Activated CD8-positive, alpha-beta T cell treated with anti-CD3 and anti-CD28 coated beads for 36 hours (primary cell): ENCODE data around the gene PROX2. TPM values are rescaled to one million over a fixed set of nuclear protein-coding genes. Genes with fewer than 3 reads are reported as not detected.

ENCODE experiments used
- ATAC-seq: fragments of 200-7000 bp; cut with Tn5 transposase; one replicate; pipeline ENCODE4 v1.10.0; 2021; ENCODE audit warnings: mild to moderate bottlenecking, moderate library complexity
- CTCF ChIA-PET: fragments of 350-600 bp; sonication (Branson Sonifier 250); formaldehyde crosslinking; loops from one replicate; lab custom pipeline; 2021; ENCODE audit warnings: antibody characterized with exemption; lab: Charles Lee
- POLR2A ChIA-PET: fragments of 350-600 bp; sonication (Branson Sonifier 250); formaldehyde crosslinking; loops from one replicate; lab custom pipeline; 2021; ENCODE audit warnings: antibody characterized with exemption; lab: Charles Lee
- DNase-seq: peaks from one replicate; pipeline ENCODE4 v3.0.0-alpha.2; 2020
- H3K27ac Mint-ChIP-seq: one replicate; pipeline ENCODE4 v1.8.0; 2021; ENCODE audit warnings: mild to moderate bottlenecking, mixed read lengths
- H3K27me3 Mint-ChIP-seq: one replicate; pipeline ENCODE4 v1.8.0; 2021; ENCODE audit warnings: mixed read lengths
- H3K36me3 Mint-ChIP-seq: one replicate; pipeline ENCODE4 v1.8.0; 2021; ENCODE audit warnings: low read depth, mixed read lengths
- H3K4me1 Mint-ChIP-seq: one replicate; pipeline ENCODE4 v1.8.0; 2021; ENCODE audit warnings: low read depth, mixed read lengths
- H3K4me3 Mint-ChIP-seq: one replicate; pipeline ENCODE4 v1.8.0; 2021; ENCODE audit warnings: mild to moderate bottlenecking, moderate library complexity, mixed read lengths
- H3K9me3 Mint-ChIP-seq: one replicate; pipeline ENCODE4 v1.8.0; 2021; ENCODE audit warnings: mixed read lengths
- intact Hi-C: fragments of 100-400 bp; cut with micrococcal nuclease; formaldehyde crosslinking; loops from one replicate; pipeline ENCODE4 v1.10.0; 2022
- total RNA-seq, 2 experiments: library from RNA; stranded (reverse); gene quantifications; one replicate each; pipeline ENCODE4 v1.2.3, GENCODE V29; 2021
- TF ChIP-seq, protein P1 (sequence below): fragments of 200-600 bp; IDR thresholded peaks from one replicate; pipeline ENCODE4 v1.8.0; 2022; ENCODE audit warnings: antibody characterized with exemption, mild to moderate bottlenecking

PROX2 gene
- total RNA-seq, 2 experiments from 2014 or later, result 0.38 to 0.65 TPM

DNA sequence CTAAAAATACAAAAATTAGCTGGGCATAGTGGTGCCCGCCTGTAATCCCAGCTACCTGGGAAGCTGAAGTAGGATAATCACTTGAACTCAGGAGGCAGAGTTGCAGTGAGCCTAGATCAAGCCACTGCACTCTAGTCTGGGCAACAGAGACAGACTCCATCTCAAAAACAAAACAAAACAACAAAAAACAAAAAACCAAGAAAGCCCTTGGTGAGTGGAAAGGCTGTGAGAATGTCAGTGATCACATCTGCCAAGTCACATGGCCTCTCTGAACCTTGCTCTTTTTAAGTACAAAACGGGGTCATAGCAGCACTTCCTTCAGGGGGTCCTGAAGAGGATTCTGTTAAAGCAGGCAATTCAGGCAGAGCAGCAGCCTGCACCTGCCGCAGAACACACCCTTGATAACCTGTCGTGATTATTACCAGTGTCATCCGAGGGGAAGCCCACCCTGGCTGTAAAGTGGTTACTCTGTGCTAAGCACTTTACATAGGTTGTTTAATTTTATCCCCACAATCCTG lies 37.5 kb upstream of the PROX2 start:
- TF ChIP-seq, protein P1, sequence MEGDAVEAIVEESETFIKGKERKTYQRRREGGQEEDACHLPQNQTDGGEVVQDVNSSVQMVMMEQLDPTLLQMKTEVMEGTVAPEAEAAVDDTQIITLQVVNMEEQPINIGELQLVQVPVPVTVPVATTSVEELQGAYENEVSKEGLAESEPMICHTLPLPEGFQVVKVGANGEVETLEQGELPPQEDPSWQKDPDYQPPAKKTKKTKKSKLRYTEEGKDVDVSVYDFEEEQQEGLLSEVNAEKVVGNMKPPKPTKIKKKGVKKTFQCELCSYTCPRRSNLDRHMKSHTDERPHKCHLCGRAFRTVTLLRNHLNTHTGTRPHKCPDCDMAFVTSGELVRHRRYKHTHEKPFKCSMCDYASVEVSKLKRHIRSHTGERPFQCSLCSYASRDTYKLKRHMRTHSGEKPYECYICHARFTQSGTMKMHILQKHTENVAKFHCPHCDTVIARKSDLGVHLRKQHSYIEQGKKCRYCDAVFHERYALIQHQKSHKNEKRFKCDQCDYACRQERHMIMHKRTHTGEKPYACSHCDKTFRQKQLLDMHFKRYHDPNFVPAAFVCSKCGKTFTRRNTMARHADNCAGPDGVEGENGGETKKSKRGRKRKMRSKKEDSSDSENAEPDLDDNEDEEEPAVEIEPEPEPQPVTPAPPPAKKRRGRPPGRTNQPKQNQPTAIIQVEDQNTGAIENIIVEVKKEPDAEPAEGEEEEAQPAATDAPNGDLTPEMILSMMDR, result no peak
- Mint-ChIP-seq H3K27me3 (no peaks in the 10 kb centered on the region), H3K4me1 (no peaks in the 10 kb centered on the region), H3K9me3 (no peaks in the 10 kb centered on the region), H3K4me3 (no peak overlapping the region), H3K36me3 (no peaks in the 10 kb centered on the region), H3K27ac (no peak overlapping the region)
- ATAC-seq, result no peak
- DNase-seq, result no peak
- intact Hi-C loops, result no loop called here
- CTCF ChIA-PET, result interaction anchor here (1.3 to 14.6 kb wide), 2 partner anchors 32 to 53 kb away, joined by 3 to 528 read pairs; no protein-coding TSS in a partner anchor
- POLR2A ChIA-PET, result interaction anchor here (0.9 kb wide), 1 partner anchor 19 kb away, joined by 3 read pairs; no protein-coding TSS in a partner anchor

DNA sequence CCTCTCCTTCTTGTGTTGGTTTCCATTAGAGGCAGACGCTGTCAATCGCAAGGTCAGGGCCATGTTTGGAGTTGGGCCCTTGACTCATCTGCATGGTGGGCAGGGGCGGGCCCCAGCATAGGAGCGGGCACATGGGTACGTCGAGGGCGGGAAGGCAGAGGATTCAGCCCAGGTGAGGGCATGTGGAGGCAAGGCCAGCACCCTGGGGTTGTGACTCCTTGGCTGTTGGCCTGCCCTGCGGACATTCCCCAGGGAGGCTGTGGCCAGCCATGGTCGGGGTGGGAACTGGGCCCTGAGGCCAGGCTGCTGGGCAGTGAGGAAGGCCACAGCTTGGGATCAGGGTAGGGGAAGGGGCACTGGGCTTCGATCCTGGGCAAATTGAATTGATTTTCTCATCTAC lies 36.9 kb upstream of the PROX2 start:
- H3K36me3 Mint-ChIP-seq, result no peaks in the 10 kb centered on the region
- DNase-seq (no peak), ATAC-seq (no peak)
- intact Hi-C loops, result no loop called here
- no peaks in the 10 kb centered on the region for H3K27me3 Mint-ChIP-seq
- H3K4me3 Mint-ChIP-seq, result no peak overlapping the region
- ChIA-PET CTCF (interaction anchor here (1.3 to 14.6 kb wide), 3 partner anchors 11 to 53 kb away, joined by 3 to 528 read pairs (median 3); partner anchors contain the start of gene RPS6KL1), POLR2A (interaction anchor here (0.6 to 0.9 kb wide), 2 partner anchors 18 to 58 kb away, joined by 3 read pairs; no protein-coding TSS in a partner anchor)
- H3K4me1 Mint-ChIP-seq, result no peaks in the 10 kb centered on the region
- no peak overlapping the region for H3K27ac Mint-ChIP-seq
- no peaks in the 10 kb centered on the region for H3K9me3 Mint-ChIP-seq
- TF ChIP-seq, protein P1, result no peak

DNA sequence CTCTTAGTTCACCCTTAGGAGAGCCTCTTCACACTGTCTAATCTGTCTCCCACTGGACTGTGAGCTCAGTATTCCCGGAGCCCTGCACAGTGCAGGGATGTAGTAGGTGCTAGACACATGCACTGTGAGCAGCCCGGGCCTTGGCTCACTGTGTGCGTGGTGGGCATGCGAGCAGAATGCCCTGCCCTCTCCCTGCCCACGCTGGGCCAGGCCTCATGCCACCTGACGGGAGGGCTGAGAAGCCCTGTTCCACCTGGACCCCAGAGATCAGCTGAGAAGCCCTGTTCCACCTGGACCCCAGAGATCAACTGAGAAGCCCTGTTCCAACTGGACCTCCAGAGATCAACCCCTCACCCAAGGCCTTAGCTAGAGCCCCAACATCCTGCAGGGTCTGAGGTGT lies 36.2 kb upstream of the PROX2 start:
- no peaks in the 10 kb centered on the region for H3K36me3 Mint-ChIP-seq
- H3K27me3 Mint-ChIP-seq, result no peaks in the 10 kb centered on the region
- POLR2A ChIA-PET, result interaction anchor here (0.6 kb wide), 1 partner anchor 58 kb away, joined by 3 read pairs; no protein-coding TSS in a partner anchor
- no peaks in the 10 kb centered on the region for H3K4me1 Mint-ChIP-seq
- CTCF ChIA-PET, result interaction anchor here (1.3 to 14.6 kb wide), 3 partner anchors 11 to 52 kb away, joined by 3 to 528 read pairs (median 3); partner anchors contain the start of gene RPS6KL1
- DNase-seq (no peak), ATAC-seq (no peak)
- intact Hi-C loops, result no loop called here
- no peak overlapping the region for H3K27ac Mint-ChIP-seq
- no peaks in the 10 kb centered on the region for H3K9me3 Mint-ChIP-seq
- TF ChIP-seq, protein P1, result no peak
- no peak overlapping the region for H3K4me3 Mint-ChIP-seq

DNA sequence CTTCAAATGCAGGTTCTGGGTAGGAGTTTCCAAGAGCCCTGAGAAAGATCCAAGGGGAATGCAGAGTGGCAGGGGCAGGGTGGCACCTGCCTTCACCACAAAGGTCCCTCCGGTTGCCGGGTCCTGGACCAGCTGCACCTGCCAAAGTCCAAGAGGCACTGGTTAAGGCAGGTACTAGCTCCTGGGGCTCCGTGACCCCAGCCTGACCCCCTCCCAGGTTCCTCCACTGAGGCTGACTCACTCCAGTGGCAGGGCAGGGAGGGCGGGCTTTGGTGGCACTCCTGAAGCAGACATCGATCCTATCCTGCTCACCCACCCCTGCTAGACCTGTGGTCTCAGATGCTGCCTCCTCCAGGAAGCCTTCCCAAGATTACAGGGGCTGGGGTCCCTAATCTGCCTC lies 35.8 kb upstream of the PROX2 start:
- Mint-ChIP-seq H3K27ac (no peak overlapping the region), H3K4me3 (no peak overlapping the region), H3K27me3 (no peaks in the 10 kb centered on the region), H3K4me1 (no peaks in the 10 kb centered on the region), H3K9me3 (no peaks in the 10 kb centered on the region), H3K36me3 (no peaks in the 10 kb centered on the region)
- no peak for DNase-seq
- intact Hi-C loops, result no loop called here
- POLR2A ChIA-PET, result no interaction called here
- ATAC-seq, result no peak
- TF ChIP-seq, protein P1, result no peak
- CTCF ChIA-PET, result interaction anchor here (1.0 to 14.6 kb wide), 3 partner anchors 12 to 176 kb away, joined by 3 to 528 read pairs (median 4); partner anchors contain the start of gene RPS6KL1

DNA sequence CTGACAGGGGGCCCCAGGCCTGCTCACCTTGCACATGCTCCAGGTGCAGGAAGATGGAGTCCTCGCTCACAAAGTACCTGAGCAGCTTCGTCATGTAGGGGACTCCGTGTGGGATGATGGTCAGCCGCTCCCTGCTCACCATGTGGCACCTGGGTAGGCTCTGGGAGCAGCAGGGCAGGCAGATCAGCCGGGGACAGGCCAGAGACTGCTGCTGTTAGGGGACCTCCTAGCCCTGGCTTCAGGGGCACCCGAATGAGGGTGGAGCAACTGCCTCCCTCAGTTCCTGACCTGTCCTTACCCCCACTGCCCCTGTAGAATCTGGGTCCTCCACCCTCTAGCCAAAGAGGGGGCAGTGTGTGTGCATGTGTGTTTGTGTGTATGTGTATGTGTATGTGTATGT lies 35.3 kb upstream of the PROX2 start:
- no peaks in the 10 kb centered on the region for H3K4me1 Mint-ChIP-seq
- H3K27me3 Mint-ChIP-seq, result no peaks in the 10 kb centered on the region
- no peak overlapping the region for H3K27ac Mint-ChIP-seq
- POLR2A ChIA-PET, result interaction anchor here (1.2 kb wide), 1 partner anchor 18 kb away, joined by 3 read pairs; no protein-coding TSS in a partner anchor
- ATAC-seq, result no peak
- DNase-seq, result no peak
- TF ChIP-seq, protein P1, result no peak
- H3K9me3 Mint-ChIP-seq, result no peaks in the 10 kb centered on the region
- intact Hi-C loops, result no loop called here
- no peaks in the 10 kb centered on the region for H3K36me3 Mint-ChIP-seq
- H3K4me3 Mint-ChIP-seq, result no peak overlapping the region
- CTCF ChIA-PET, result interaction anchor here (1.0 to 14.6 kb wide), 2 partner anchors 51 to 177 kb away, joined by 4 to 528 read pairs; no protein-coding TSS in a partner anchor
